Ishikawa (cell line): ENCODE data around the gene SDHAF1.

Source experiments
- CEBPB ChIP-seq: IDR thresholded peaks from 2 replicates; pipeline ENCODE4 v1.6.1; 2012
- CREB1 ChIP-seq: IDR thresholded peaks from 2 replicates; pipeline ENCODE4 v1.6.1; 2012; ENCODE audit warnings: low read depth
- EGR1 ChIP-seq: IDR thresholded peaks from 2 replicates; pipeline ENCODE4 v1.6.1; 2012
- EP300 ChIP-seq: IDR thresholded peaks from 2 replicates; pipeline ENCODE4 v1.6.1; 2012; ENCODE audit warnings: borderline replicate concordance
- RAD21 ChIP-seq: IDR thresholded peaks from 2 replicates; pipeline ENCODE4 v1.6.1; 2012; ENCODE audit warnings: low read depth
- TAF1 ChIP-seq: IDR thresholded peaks from 2 replicates; pipeline ENCODE4 v1.6.1; 2012; ENCODE audit warnings: low read depth, mild to moderate bottlenecking
- TCF12 ChIP-seq: IDR thresholded peaks from 2 replicates; pipeline ENCODE4 v1.6.1; 2012; ENCODE audit warnings: low read depth
- YY1 ChIP-seq: IDR thresholded peaks from 2 replicates; pipeline ENCODE4 v1.6.1; 2012; ENCODE audit warnings: low read depth
- ZBTB7A ChIP-seq: IDR thresholded peaks from 2 replicates; pipeline ENCODE4 v1.6.1; 2012; ENCODE audit warnings: low read depth
- TF ChIP-seq, protein P1 (sequence below): IDR thresholded peaks from 2 replicates; pipeline ENCODE4 v1.6.1; 2012; ENCODE audit warnings: low read depth, mild to moderate bottlenecking
- TF ChIP-seq, protein P2 (sequence below): IDR thresholded peaks from 2 replicates; pipeline ENCODE4 v1.6.1; 2012
- TF ChIP-seq, protein P3 (sequence below): IDR thresholded peaks from 2 replicates; pipeline ENCODE4 v1.6.1; 2012

DNA sequence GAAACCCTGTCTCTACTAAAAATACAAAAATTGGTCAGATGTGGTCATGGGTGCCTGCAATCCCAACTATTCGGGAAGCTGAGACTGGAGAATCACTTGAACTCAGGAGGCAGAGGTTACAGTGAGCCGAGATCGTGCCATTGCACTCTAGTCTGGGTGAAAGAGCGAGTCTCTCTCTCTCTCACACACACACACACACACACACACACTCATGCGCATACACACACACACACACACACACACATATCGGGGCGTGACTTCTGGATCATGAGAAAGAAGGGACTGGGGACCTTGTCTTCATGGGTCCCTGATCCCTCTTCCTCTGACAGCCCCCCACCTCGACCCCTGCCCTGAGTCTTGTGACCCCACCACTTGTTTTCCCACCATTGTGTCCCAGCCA is 11.8 kb upstream of the SDHAF1 start:
- TF ChIP-seq EP300 (no peak), RAD21 (no peak), EGR1 (no peak), YY1 (no peak), CEBPB (no peak), TCF12 (no peak), CREB1 (no peak), ZBTB7A (no peak), TAF1 (no peak)
- TF ChIP-seq, protein P1, sequence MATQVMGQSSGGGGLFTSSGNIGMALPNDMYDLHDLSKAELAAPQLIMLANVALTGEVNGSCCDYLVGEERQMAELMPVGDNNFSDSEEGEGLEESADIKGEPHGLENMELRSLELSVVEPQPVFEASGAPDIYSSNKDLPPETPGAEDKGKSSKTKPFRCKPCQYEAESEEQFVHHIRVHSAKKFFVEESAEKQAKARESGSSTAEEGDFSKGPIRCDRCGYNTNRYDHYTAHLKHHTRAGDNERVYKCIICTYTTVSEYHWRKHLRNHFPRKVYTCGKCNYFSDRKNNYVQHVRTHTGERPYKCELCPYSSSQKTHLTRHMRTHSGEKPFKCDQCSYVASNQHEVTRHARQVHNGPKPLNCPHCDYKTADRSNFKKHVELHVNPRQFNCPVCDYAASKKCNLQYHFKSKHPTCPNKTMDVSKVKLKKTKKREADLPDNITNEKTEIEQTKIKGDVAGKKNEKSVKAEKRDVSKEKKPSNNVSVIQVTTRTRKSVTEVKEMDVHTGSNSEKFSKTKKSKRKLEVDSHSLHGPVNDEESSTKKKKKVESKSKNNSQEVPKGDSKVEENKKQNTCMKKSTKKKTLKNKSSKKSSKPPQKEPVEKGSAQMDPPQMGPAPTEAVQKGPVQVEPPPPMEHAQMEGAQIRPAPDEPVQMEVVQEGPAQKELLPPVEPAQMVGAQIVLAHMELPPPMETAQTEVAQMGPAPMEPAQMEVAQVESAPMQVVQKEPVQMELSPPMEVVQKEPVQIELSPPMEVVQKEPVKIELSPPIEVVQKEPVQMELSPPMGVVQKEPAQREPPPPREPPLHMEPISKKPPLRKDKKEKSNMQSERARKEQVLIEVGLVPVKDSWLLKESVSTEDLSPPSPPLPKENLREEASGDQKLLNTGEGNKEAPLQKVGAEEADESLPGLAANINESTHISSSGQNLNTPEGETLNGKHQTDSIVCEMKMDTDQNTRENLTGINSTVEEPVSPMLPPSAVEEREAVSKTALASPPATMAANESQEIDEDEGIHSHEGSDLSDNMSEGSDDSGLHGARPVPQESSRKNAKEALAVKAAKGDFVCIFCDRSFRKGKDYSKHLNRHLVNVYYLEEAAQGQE, result no peak
- TF ChIP-seq, protein P2, sequence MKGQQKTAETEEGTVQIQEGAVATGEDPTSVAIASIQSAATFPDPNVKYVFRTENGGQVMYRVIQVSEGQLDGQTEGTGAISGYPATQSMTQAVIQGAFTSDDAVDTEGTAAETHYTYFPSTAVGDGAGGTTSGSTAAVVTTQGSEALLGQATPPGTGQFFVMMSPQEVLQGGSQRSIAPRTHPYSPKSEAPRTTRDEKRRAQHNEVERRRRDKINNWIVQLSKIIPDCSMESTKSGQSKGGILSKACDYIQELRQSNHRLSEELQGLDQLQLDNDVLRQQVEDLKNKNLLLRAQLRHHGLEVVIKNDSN, result no peak
- TF ChIP-seq, protein P3, sequence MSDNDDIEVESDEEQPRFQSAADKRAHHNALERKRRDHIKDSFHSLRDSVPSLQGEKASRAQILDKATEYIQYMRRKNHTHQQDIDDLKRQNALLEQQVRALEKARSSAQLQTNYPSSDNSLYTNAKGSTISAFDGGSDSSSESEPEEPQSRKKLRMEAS, result no peak
